ENCODE results near the gene ACP1. TPM values are rescaled to one million over a fixed set of nuclear protein-coding genes. Genes with fewer than 3 reads are reported as not detected.

ACP1 gene
- total and polyA plus RNA-seq, 2 of the 8 experiments (the other 6 are each of a cell fraction or from before 2014, with no cell fraction given), result 115 to 155 TPM

DNA sequence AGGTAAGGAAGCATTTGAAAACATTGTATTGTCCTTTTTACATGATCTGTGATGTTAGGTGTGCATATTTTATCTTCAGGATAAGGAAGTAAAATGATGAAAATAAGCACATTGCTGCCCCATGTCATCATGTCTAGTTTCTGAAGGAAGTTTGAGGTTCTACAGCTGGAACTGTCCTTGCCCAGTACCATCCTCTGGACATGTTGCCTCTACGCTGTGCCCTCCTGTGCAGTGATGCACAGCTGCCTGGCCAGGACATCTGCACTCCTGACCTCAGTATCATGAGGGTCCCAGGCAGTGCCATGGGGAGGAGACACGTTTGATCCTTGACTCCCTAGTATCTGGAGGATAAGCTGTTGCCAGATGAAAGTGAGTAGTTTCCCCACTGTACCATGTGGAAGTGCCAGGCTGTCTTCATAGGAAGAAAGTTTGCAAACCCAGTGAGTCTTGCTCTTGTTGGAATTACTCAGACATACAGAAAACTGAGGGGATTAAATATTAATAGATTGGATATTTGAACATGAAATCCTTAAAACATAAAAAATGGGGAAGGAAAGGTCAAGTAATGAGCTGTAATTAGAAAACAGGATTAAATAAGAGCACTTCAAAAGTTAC is 13.7 kb downstream of the ACP1 start:
- CTCF ChIA-PET (ENCODE audit: partially characterized antibody), result interaction anchor here (0.8 kb wide), 1 partner anchor 11 kb away, joined by 4 read pairs; no protein-coding TSS in a partner anchor
- Histone ChIP-seq H2BK15ac (ENCODE audit: low read length) (no peak overlapping the region), H4K20me1 (replicated peaks in 1 of 2; ENCODE audit: control insufficient read depth in 1 of 2, insufficient read depth in 2 of 2, low read length in 2 of 2) (peaks cover 11 to 16% of the 10 kb centered on the region in 2 experiments)
- TF ChIP-seq EGR1 (IDR thresholded peaks at IDR 0.05; ENCODE audit: borderline replicate concordance, low read depth, low read length) (no peak), CHD2 (IDR thresholded peaks at IDR 0.05; ENCODE audit: low read length) (no peak), EZH2 (IDR thresholded peaks at IDR 0.05; ENCODE audit: low read depth, low read length, severe bottlenecking) (no peak), NANOG (IDR thresholded peaks at IDR 0.05; ENCODE audit: insufficient read depth, low read depth, low read length, poor library complexity, severe bottlenecking) (no peak), TAF7 (optimal IDR thresholded peaks at IDR 0.05; ENCODE audit: borderline replicate concordance, low read depth, low read length) (no peak), JUN (IDR thresholded peaks at IDR 0.05; ENCODE audit: low read depth, low read length) (no peak), SRF (IDR thresholded peaks at IDR 0.05; ENCODE audit: low read depth, low read length) (no peak), KDM1A (IDR thresholded peaks at IDR 0.05; ENCODE audit: borderline replicate concordance, low read length) (no peak), HDAC6 (IDR thresholded peaks at IDR 0.05; ENCODE audit: low read depth, low read length) (no peak), NRF1 (IDR thresholded peaks at IDR 0.05; ENCODE audit: low read depth, low read length) (no peak), SP4 (IDR thresholded peaks at IDR 0.05; ENCODE audit: low read length) (no peak), CBX8 (IDR thresholded peaks at IDR 0.05; ENCODE audit: borderline replicate concordance, low read depth, low read length) (no peak)
- TF ChIP-seq, protein P1, sequence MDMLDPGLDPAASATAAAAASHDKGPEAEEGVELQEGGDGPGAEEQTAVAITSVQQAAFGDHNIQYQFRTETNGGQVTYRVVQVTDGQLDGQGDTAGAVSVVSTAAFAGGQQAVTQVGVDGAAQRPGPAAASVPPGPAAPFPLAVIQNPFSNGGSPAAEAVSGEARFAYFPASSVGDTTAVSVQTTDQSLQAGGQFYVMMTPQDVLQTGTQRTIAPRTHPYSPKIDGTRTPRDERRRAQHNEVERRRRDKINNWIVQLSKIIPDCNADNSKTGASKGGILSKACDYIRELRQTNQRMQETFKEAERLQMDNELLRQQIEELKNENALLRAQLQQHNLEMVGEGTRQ (IDR thresholded peaks at IDR 0.05; ENCODE audit: low read length), result no peak

More for the DNA sequence above, 13.7 kb downstream of the ACP1 start:
- Histone ChIP-seq H3K9ac (replicated peaks in 1 of 4; ENCODE audit: extremely low read depth in 1 of 4, low read depth in 3 of 4, low read length in 3 of 4) (no peak overlapping the region), H3K14ac (ENCODE audit: insufficient read length) (no peak overlapping the region), H2AFZ (ENCODE audit: low read length) (no peak overlapping the region), H4K91ac (replicated peaks; ENCODE audit: insufficient read length, low read length) (no peak overlapping the region), H3K18ac (ENCODE audit: extremely low read depth, low read length) (no peak overlapping the region), H3K23ac (ENCODE audit: insufficient read length) (no peak overlapping the region), H3K79me2 (ENCODE audit: control insufficient read depth in 1 of 2, insufficient read depth in 2 of 2, low read length in 2 of 2) (peaks cover 3 to 35% of the 10 kb centered on the region in 2 experiments; a peak in 3 of 4 replicates), H3K79me1 (ENCODE audit: low read depth, low read length) (peaks cover 2% of the 10 kb centered on the region; the same call in 1 of the 2 replicates), H4K5ac (ENCODE audit: insufficient read length, low read depth, low read length) (no peak overlapping the region), H2AK5ac (ENCODE audit: low read depth, low read length) (no peak overlapping the region), H2BK12ac (ENCODE audit: low read depth, low read length) (no peak overlapping the region), H3K27me3 (replicated peaks in 1 of 4; ENCODE audit: control insufficient read depth in 3 of 4, extremely low read depth in 1 of 4, insufficient read depth in 3 of 4, low read length in 3 of 4) (no peaks in the 10 kb centered on the region), H2BK120ac (replicated peaks; ENCODE audit: low read depth, low read length) (no peak overlapping the region), H3K4me2 (ENCODE audit: insufficient read depth in 1 of 2, low read depth in 2 of 2, low read length in 2 of 2) (no peak overlapping the region), H2BK5ac (ENCODE audit: low read depth, low read length) (no peak overlapping the region), H3K4me1 (replicated peaks in 1 of 4; ENCODE audit: control insufficient read depth in 3 of 4, insufficient read depth in 4 of 4, low read length in 3 of 4) (peaks cover 0 to 8% (median under 1%) of the 10 kb centered on the region in 4 experiments; a peak in 3 of 7 replicates), H3K27ac (ENCODE audit: low read depth, low read length) (no peak overlapping the region), H3K9me3 (ENCODE audit: insufficient read depth in 2 of 2, low read depth in 1 of 2, low read length in 1 of 2) (no peaks in the 10 kb centered on the region), H2BK20ac (ENCODE audit: low read length) (no peak overlapping the region), H3K4ac (replicated peaks; ENCODE audit: insufficient read length, low read depth, low read length) (no peak overlapping the region), H4K8ac (ENCODE audit: extremely low read depth, insufficient read depth, low read length) (no peak overlapping the region), H3K36me3 (ENCODE audit: control insufficient read depth in 2 of 4, insufficient read depth in 4 of 4, low read length in 3 of 4) (peaks cover 12 to 77% (median 38%) of the 10 kb centered on the region in 4 experiments), H3K56ac (replicated peaks; ENCODE audit: insufficient read length, low read depth, low read length) (no peak overlapping the region), H3K4me3 (ENCODE audit: extremely low read depth in 1 of 4, insufficient read depth in 2 of 4, low read depth in 3 of 4, low read length in 4 of 4) (no peak overlapping the region), H3K23me2 (ENCODE audit: low read depth, low read length) (no peaks in the 10 kb centered on the region)
- DNase-seq (ENCODE audit: low read depth in 1 of 2, low spot score in 2 of 2) (no peak), FAIRE-seq (no peak)
- WGBS, 2 experiments (ENCODE audit: extremely low coverage in 1 of 2, insufficient coverage in 1 of 2, insufficient read length in 1 of 2, insufficient replicate concordance in 2 of 2, low coverage in 1 of 2, low lambda C conversion rate in 2 of 2, missing lambda C conversion rate in 1 of 2), result 91% methylated on average over 2 of the region's 2 CpGs; no CpG with 5 or more reads in 1 of the 2 experiments
- POLR2A ChIA-PET (ENCODE audit: partially characterized antibody), result no interaction called here

All from H1 (cell line).